Measurements from ENCODE around the gene EYS.

DNA sequence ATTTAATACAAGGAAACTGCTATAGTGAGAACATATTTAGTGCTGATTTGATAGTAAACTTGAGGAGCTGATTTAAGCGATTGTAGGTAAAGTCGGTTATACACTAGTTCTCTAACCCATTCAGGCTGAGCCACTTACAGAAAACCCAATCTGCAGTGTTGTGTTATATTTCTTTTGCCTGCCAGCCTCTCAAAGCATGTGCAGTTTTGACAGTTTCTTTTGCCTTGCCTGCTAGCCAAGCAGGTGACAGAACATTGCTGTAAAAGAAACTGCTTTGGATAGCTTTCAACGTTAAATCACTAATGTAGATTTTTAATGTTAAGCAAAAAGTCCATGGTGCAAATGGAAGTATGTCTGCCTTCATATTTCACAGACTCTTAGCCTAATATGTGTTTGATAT is 982.9 kb downstream of the EYS start:
- TF ChIP-seq, protein P1, sequence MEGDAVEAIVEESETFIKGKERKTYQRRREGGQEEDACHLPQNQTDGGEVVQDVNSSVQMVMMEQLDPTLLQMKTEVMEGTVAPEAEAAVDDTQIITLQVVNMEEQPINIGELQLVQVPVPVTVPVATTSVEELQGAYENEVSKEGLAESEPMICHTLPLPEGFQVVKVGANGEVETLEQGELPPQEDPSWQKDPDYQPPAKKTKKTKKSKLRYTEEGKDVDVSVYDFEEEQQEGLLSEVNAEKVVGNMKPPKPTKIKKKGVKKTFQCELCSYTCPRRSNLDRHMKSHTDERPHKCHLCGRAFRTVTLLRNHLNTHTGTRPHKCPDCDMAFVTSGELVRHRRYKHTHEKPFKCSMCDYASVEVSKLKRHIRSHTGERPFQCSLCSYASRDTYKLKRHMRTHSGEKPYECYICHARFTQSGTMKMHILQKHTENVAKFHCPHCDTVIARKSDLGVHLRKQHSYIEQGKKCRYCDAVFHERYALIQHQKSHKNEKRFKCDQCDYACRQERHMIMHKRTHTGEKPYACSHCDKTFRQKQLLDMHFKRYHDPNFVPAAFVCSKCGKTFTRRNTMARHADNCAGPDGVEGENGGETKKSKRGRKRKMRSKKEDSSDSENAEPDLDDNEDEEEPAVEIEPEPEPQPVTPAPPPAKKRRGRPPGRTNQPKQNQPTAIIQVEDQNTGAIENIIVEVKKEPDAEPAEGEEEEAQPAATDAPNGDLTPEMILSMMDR (IDR thresholded peaks at IDR 0.05): no peak
- TF ChIP-seq POLR2A (IDR thresholded peaks at IDR 0.05): no peak
